OCI-LY1 (cell line): ENCODE measurements around the gene RNF168.

Source experiments
- EZH2 ChIP-seq: fragments of 200-600 bp; sonication (generic), shearing (Covaris generic); IDR thresholded peaks from 2 replicates; pipeline ENCODE4 v1.8.0; 2017; ENCODE audit warnings: borderline replicate concordance, mixed run types, mild to moderate bottlenecking, antibody characterized with exemption, low read length, moderate library complexity, mixed read lengths
- TF ChIP-seq, protein P1 (sequence below): fragments of 200-600 bp; sonication (generic), shearing (Covaris generic); IDR thresholded peaks from 2 replicates; pipeline ENCODE4 v1.5.1; 2017; ENCODE audit warnings: mild to moderate bottlenecking, antibody characterized with exemption, low read length, moderate library complexity, mixed read lengths

- TF ChIP-seq, protein P1, sequence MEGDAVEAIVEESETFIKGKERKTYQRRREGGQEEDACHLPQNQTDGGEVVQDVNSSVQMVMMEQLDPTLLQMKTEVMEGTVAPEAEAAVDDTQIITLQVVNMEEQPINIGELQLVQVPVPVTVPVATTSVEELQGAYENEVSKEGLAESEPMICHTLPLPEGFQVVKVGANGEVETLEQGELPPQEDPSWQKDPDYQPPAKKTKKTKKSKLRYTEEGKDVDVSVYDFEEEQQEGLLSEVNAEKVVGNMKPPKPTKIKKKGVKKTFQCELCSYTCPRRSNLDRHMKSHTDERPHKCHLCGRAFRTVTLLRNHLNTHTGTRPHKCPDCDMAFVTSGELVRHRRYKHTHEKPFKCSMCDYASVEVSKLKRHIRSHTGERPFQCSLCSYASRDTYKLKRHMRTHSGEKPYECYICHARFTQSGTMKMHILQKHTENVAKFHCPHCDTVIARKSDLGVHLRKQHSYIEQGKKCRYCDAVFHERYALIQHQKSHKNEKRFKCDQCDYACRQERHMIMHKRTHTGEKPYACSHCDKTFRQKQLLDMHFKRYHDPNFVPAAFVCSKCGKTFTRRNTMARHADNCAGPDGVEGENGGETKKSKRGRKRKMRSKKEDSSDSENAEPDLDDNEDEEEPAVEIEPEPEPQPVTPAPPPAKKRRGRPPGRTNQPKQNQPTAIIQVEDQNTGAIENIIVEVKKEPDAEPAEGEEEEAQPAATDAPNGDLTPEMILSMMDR = no peak
- no peak for TF ChIP-seq EZH2
Observed at GRCh38 chr3:196496183-196496582, 7.4 kb downstream of the RNF168 start.
